RWPE1 (cell line): ENCODE results near the gene BICRAL.

Source experiments
- CTCF ChIA-PET: fragments of 350-600 bp; sonication (Branson Sonifier 250); formaldehyde crosslinking; extraction: SDS; loops from one replicate; lab custom pipeline; 2021; lab: Yijun Ruan, JAX
- POLR2A ChIA-PET: fragments of 400-600 bp; formaldehyde crosslinking; extraction: SDS; loops from one replicate; lab custom pipeline; 2020; ENCODE audit warnings: antibody characterized with exemption; ENCODE audit not compliant: low non-redundant PET; lab: Yijun Ruan, JAX
- DNase-seq: peaks from one replicate; pipeline ENCODE4 v3.0.0; 2012; ENCODE audit warnings: low spot score
- H3K27ac ChIP-seq: fragments of 450-650 bp; 2 replicates; pipeline ENCODE4 v1.5.1; 2017
- TF ChIP-seq, protein P1 (sequence below): fragments of 450-650 bp; conservative IDR thresholded peaks from 2 replicates; pipeline ENCODE4 v1.5.1; 2017; ENCODE audit warnings: low read depth, mild to moderate bottlenecking

BICRAL gene

DNA sequence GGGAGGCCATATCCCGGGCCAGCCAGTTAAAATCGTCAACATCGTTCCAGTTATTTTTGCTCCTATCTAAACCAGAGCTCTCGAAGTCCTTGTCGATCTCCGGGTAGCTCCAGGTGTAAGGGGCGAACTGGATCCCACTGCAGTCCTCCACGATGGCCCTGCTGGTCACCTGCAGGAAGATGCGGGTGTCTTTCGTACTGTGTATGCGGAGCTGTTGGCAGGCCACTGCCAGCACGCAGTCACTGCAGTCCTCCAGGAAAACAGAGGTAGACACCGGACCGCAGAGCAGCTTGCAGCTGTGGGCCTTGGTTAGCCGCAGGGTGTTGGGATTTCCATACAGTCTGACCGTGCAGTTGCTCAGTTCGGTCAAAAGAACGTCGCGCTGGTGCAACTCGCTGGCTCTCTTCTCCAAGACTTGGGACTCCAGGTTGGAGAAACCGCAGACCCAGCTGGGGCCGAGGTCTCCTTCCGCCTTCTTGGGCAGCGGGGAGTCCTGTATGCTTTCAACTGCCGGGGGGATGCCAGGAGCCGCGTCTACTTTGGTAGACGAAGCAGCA lies 36.7 kb upstream of the BICRAL start:
- POLR2A ChIA-PET, result interaction anchor here (0.5 to 3.1 kb wide), 5 partner anchors 15 to 134 kb away, joined by 3 to 13 read pairs (median 4); partner anchors contain the start of genes BICRAL and RPL7L1
- DNase-seq, result no peak
- CTCF ChIA-PET, result interaction anchor here (0.5 to 0.6 kb wide), 2 partner anchors 42 to 1262 kb away, joined by 3 to 7 read pairs; no protein-coding TSS in a partner anchor
- TF ChIP-seq, protein P1, sequence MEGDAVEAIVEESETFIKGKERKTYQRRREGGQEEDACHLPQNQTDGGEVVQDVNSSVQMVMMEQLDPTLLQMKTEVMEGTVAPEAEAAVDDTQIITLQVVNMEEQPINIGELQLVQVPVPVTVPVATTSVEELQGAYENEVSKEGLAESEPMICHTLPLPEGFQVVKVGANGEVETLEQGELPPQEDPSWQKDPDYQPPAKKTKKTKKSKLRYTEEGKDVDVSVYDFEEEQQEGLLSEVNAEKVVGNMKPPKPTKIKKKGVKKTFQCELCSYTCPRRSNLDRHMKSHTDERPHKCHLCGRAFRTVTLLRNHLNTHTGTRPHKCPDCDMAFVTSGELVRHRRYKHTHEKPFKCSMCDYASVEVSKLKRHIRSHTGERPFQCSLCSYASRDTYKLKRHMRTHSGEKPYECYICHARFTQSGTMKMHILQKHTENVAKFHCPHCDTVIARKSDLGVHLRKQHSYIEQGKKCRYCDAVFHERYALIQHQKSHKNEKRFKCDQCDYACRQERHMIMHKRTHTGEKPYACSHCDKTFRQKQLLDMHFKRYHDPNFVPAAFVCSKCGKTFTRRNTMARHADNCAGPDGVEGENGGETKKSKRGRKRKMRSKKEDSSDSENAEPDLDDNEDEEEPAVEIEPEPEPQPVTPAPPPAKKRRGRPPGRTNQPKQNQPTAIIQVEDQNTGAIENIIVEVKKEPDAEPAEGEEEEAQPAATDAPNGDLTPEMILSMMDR, result no peak
- peak overlapping the region; percentile 100 for H3K27ac ChIP-seq

DNA sequence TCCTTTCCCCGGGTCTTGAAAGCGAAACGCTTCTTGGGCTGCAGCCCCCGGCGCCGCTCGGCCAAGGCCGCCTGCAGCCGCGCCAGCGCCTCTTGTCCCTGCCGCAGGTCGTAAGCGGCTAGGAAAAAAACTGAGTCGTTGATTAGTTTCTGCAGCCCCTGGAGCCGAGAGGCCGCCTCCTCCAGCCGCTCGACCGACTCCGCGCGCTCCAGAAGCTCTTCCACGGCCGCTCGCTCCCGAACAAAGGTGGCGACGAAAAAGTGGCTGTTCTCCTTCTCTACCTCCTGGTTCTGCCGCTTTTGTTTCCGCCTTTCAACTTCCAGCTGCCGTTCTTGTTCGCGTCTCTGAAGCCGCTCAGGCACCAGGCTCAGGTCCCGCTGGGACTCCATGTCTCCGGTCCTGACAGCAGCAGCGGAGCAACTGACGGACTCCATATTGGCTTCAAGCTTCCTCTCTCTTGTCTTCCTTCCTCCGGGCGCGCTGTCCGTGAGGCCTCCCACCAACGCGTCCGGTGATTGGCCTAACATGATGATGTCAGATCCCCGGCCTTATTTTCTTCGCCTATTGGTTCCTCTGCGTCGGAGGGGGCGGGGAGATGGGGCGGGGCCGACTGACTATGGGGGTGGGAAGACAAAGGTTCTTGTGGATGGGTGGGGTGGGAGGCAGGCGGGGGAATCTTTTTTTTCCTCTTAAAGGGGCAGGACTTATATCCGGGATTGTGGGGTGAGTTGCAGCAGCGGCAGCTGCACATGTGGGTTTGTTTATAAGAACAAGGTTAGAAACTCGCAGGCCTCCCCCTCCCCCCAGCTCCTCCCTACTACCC lies 36.0 kb upstream of the BICRAL start, which contains the start of gene TBCC:
Gene TBCC (minus strand): TSS at position 464 of the 823 bp plus-strand sequence. CDS start 30 bp downstream, at position 434.
- ChIA-PET CTCF (interaction anchor here (0.6 kb wide), 2 partner anchors 20 to 42 kb away, joined by 3 to 7 read pairs; no protein-coding TSS in a partner anchor), POLR2A (interaction anchor here (0.5 to 3.1 kb wide), 7 partner anchors 16 to 133 kb away, joined by 3 to 13 read pairs (median 4); partner anchors contain the start of genes BICRAL and RPL7L1)
- H3K27ac ChIP-seq, result peak within 1 kb of the TSS; percentile 100
- peak; percentile 100 for DNase-seq
- TF ChIP-seq, protein P1, result no peak

DNA sequence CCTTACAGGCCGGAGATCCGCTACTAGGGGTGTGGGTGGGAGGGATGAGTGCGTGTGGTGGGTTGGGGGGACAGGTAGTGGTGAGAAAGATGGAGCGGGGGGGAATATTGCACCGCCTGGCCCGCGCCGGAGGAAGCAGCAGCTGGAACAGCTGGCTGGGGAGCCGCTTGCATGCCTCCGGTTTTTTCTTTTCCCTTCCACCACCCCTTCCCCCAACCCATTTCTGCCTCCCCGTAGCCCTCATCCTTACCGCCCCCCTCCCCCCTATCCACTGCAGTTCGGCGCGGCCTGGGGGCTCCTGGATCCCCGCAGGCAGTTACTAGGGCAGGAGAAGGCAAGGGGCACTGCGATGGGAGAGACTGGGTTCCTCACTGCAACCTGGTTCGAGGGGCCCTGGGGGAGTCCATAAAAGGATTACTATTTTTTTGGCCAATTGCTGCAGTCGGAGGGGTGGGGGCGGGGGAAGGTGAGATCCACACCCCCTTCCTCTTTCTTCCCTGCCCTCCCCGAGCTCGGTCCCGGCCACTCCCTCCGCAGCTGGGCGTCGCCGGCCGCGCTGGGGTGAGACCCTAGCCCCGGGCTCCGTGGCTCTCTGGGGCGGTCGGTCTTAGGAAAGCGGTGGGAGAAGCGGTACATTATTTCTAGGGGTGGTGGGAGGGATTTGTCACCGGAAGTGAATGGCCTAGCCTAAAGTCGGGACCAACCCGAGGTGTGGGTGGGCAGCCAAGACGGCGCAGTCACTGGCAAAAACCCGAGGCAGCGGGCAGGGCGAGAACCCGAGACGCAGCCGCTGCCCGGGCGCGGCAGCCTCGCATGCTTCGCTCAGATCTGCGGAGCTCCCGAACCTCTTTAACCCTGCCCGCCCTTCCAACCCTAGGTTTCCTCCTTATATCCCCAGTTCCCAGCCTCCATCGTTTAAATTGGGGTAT lies 35.1 kb upstream of the BICRAL start:
- peak; percentile 94 for DNase-seq
- TF ChIP-seq, protein P1, result no peak
- CTCF ChIA-PET, result interaction anchor here (0.5 to 1.3 kb wide), 3 partner anchors 20 to 41 kb away, joined by 3 to 4 read pairs (median 3); no protein-coding TSS in a partner anchor
- POLR2A ChIA-PET, result interaction anchor here (0.6 to 3.1 kb wide), 5 partner anchors 17 to 133 kb away, joined by 3 to 13 read pairs (median 4); partner anchors contain the start of genes BICRAL and RPL7L1
- H3K27ac ChIP-seq, result peak overlapping the region; percentile 100

DNA sequence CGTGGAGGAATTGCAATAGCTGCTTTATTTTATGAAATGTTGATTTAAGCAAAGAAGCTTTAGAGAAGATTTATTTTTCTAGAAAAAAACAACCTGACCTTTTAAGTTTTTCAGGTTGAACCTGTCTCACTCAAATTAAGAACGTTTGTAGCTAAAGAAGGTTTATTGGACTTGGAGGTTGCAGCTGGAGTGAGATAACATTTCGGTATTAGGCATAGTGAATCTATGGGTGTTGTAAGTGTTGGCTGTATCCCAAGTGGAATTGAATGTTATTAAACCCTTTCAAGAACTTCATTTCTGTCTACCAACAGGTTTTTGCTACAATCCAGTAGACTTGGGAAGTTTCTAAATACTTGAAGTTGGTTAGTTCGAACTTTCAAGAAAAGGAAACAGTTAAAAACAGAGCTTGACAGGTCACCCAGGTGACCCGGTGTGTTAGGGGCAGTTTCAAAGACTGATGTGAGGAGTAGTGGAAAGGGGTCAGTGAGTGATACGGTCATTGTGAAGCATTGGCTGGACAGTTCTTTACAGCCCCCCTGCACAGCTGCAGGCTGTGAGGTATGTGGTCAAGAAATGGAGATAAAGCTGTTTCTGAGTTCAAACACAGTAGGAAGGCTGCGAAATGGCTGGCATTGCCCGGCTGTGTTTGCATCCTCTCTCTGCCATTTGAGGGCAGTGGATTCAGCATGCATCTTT lies 33.5 kb upstream of the BICRAL start:
- H3K27ac ChIP-seq, result peak overlapping the region; percentile 100
- no peak for DNase-seq
- CTCF ChIA-PET, result interaction anchor here (0.5 to 0.6 kb wide), 3 partner anchors 14 to 84 kb away, joined by 3 to 5 read pairs (median 3); no protein-coding TSS in a partner anchor
- TF ChIP-seq, protein P1, result no peak
- POLR2A ChIA-PET, result interaction anchor here (0.6 to 0.7 kb wide), 3 partner anchors 34 to 357 kb away, joined by 4 read pairs; no protein-coding TSS in a partner anchor

DNA sequence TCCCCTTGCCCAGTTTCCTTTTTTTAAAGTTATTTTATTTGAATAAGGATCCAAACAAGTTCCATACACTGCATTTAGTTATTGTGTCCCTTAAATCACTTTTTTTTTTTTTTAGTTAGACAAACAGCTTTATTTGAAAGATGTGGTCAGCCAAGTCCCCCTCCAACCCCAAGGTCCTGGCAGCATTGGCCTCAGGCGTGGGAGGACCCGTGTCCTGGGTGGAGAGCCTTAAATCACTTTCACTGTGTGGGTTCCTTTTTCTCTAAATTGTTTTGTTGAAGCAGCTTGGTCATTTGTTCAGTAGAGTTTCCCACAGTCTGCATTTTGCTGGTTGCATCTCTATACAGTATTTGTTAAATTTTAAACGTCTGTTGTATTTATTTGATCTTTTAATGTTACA lies 30.8 kb upstream of the BICRAL start:
- ChIA-PET POLR2A (no interaction called here), CTCF (no interaction called here)
- no peak for DNase-seq
- TF ChIP-seq, protein P1, result no peak
- no peak overlapping the region for H3K27ac ChIP-seq
